Hematopoietic multipotent progenitor cell (in vitro differentiated cells): ENCODE results near the gene PHKB. TPM values are rescaled to one million over a fixed set of nuclear protein-coding genes. Genes with fewer than 3 reads are reported as not detected.
"Not testable (repeated sequence)": the region's sequence is repeated elsewhere in the genome, so short reads cannot be mapped to it uniquely, and the experiment has no call there.

Experiments
- DNase-seq, 3 donors: peaks; one replicate each; pipeline ENCODE4 v3.0.0-alpha.2; 2011 to 2015; ENCODE audit warnings: low read depth in 2 of 3, low spot score in 2 of 3
- total RNA-seq: library from RNA; depleted of rRNA; stranded (reverse); fragments of >200 nt; gene quantifications from one replicate; pipeline ENCODE4 v1.2.3, GENCODE V29; 2012

PHKB gene
- total RNA-seq, 1 donor, result 46.6 TPM

DNA sequence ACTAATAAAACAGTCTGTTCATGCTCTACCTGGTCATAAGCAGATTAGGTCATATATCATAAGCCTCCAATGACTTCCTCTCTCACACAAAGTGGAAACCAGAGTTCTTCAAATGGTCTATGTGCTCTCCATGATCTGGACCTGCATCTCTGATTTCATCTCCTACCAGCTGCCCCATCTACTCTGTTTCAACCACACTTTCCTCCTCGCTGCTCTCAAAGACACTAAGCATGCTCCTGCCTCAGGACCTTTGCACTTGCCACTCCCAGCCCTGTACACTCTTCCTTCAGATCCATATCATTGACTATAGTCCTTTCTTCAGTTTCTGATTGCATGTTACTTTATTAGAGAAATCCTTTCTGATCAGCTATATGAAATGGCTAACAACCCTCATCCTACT lies 196.8 kb downstream of the PHKB start:
- DNase-seq, result no peak

DNA sequence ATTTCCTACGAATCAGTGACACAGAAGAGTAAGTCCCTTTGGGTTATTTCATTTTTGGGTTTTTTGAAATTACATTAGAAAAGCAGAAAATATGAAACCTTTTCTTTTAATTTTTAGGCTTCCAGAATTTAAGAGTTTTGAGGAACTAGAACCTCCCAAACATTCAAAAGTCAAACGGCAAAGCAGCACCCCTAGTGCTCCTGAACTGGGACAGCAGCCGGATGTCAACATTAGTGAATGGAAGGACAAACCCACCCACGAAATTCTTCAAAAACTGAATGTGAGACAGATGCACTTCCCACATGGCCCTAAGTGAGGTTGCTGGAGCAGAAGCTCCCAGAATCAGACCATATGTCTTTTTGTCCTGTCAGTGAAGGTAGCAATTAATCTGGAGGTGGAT lies 199.4 kb downstream of the PHKB start:
- no peak for DNase-seq

DNA sequence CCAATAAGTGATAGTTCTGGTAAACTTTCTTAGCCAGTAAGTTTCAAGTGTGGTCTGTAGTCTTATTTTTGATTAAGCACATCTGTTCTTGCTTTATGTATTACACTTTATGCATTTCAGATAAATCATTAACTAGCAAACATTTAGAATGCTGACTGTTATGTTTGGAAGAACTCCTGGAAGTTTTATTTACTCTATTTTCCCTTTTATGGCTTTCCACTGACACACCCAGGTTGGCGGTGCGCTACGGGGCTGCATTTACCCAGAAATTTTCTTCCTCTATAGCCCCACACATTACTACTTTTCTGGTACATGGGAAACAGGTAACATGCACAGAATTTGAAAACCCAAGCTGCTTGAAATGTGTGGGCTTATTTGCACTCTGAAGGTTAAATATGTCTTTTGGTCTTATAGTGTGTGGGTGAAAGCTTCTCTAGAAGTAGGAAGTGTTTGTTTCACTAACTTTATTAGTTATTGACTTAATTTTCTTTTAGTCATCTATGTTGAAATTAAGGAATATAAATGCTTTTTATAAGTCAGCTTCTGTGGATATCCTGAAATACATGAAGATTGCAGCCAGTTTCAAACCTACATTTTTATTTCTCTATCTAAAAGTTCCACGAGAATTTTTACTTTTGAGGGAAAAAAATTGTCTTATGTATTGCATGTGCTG lies 203.7 kb downstream of the PHKB start:
- no peak for DNase-seq

DNA sequence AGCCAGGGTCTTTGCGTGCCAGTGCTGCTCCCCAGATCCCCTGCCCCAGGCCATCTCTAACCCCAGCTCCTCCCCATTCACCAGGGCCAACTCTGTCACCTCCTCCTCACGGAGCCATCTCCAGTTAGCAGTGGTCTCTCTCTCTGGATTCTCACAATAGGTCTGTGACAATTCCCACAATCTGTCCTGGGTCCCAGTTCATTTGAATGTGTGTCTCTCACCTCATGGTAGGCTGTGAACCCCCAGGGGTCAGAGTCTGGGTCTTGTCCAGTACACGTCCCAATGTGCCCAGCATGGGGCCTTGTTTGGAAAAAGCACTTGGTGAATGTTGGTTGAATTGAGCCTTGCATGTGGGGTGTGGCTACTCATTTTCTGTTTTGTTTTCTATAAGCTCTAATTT lies 205.3 kb downstream of the PHKB start:
- DNase-seq, result no peak

DNA sequence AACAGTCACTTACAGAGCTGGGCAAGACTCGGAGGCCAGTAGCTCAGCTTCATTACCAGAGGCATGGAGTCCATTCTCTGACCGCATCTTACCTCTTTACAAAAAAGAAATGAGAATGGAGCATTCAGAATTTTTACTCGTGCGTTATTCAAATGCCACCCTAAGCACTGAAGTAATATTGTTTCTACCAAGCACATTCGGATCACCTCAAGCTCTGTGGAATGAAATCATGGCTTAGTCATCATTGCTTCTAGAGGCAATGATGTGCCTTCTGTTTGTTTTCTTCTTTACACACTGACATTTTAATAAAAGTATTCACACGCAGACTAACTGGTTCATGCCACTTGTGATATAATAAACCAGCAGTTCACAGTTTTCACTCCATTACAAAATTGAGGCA lies 206.8 kb downstream of the PHKB start:
- no peak for DNase-seq

- DNase-seq, result no peak
Observed at GRCh38 chr16:47672475-47672874, 211.3 kb downstream of the PHKB start.

DNA sequence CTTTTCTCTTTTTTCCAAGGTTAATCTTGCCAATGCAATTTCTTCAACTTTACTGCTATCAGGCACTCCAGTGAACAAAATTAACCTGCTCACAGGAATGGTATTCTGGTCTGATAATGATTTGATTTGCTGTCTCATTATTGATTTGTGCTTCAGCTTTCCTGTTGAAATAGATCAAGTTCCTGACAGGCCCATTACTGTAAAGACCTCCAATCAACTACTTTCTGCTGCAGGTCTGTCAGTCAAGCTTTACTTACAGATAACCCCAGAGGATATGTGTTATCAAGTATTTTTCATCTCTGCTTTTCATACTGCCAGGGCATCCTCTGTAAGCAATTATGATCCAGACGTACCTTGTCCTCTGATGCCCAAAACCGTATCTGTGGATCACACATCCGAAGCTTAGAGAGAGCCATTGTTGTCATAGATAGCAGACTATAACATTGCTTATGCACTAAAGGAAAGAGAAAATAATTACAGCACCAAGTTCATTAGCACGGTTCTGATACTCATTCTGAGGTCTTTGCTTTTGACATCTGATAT lies 215.6 kb downstream of the PHKB start:
- DNase-seq, result no peak

GRCh38 chr16:47681571-47681970 lies 220.4 kb downstream of the PHKB start:
- not testable (repeated sequence) for DNase-seq

DNA sequence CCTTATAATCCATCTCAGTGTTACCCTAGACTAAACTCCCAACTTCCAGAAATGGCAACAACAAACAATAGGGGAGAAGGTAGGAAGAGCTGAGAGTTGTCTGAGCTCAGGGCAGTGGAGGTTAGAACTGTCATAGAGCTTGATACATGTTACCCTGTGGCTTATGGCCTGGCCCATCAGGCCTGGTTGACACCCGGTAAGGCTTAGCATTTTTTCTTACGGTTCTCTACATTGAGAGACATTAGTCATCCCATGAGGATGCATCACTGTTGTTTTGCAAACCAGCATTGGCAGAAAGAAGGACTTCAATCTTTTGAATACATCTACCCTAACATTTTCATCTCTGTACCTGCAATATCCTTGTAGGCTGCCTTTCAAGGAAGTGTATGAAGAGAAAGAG lies 226.6 kb downstream of the PHKB start:
- no peak for DNase-seq

GRCh38 chr16:47693226-47693625 lies 232.1 kb downstream of the PHKB start:
- no peak for DNase-seq

- DNase-seq, result no peak
Observed at GRCh38 chr16:47694543-47694942, 233.4 kb downstream of the PHKB start.

DNA sequence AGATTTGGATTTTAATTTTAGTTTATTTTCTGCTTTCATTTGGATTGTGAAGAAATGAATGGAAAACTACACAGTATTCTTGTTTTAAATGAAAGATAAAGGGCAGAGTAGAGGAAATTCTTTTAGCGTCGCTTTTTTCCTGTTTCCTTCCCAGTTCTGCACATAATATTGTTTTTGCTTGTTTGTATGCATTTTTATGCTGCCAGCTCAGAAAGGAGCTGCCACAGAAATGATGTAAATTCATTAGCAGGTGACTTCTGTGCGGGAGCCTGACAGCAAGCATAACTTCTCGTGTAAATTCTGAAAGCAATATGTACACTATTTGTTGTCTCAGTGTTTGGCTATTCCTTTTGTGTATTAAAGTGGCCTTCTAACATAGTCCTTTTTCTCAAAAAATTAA lies 234.6 kb downstream of the PHKB start:
- no peak for DNase-seq

DNA sequence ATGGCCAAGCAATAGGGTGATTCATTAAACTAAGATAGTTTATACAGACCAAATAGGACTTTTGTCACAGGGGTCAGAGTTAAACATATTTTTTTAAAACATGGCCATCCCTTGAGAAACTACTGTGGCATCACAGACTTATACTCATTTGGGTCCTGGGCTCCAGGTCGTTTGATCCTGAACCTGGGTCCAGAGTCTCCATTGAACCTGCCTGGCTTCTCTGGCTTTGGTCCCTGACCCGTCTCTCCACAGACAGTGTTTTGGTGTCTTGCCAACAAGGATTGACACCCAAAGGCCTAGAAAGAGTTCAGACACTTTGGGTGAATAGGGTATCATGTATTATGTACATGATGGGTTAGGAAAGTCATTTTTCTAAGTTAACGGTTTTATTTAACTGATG lies 236.7 kb downstream of the PHKB start:
- DNase-seq, result no peak

- no peak for DNase-seq
Observed at GRCh38 chr16:47699106-47699505, 238.0 kb downstream of the PHKB start.

- no peak for DNase-seq
Observed at GRCh38 chr16:47700857-47701587, 239.9 kb downstream of the PHKB start.

- DNase-seq, result no peak
Observed at GRCh38 chr16:47705266-47705665, 244.1 kb downstream of the PHKB start.

DNA sequence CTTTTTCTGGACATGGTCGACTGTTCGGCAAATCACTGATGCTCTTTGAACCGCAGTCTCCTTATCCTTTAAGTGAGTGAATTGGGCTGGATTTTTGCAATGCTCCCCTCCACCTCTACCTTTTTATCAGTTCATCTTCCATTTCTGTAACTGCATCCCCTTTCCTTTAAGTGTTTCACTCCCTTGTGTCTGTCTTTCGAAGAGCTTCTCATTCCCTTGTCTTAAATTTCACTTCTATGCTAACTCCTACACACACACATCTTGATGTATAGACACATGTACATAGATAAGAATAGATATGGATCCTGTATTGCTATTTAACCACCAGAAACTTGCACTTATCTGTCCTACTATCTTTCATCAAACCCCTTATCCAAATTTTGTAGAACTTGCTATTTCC lies 250.7 kb downstream of the PHKB start:
- DNase-seq, result no peak

DNA sequence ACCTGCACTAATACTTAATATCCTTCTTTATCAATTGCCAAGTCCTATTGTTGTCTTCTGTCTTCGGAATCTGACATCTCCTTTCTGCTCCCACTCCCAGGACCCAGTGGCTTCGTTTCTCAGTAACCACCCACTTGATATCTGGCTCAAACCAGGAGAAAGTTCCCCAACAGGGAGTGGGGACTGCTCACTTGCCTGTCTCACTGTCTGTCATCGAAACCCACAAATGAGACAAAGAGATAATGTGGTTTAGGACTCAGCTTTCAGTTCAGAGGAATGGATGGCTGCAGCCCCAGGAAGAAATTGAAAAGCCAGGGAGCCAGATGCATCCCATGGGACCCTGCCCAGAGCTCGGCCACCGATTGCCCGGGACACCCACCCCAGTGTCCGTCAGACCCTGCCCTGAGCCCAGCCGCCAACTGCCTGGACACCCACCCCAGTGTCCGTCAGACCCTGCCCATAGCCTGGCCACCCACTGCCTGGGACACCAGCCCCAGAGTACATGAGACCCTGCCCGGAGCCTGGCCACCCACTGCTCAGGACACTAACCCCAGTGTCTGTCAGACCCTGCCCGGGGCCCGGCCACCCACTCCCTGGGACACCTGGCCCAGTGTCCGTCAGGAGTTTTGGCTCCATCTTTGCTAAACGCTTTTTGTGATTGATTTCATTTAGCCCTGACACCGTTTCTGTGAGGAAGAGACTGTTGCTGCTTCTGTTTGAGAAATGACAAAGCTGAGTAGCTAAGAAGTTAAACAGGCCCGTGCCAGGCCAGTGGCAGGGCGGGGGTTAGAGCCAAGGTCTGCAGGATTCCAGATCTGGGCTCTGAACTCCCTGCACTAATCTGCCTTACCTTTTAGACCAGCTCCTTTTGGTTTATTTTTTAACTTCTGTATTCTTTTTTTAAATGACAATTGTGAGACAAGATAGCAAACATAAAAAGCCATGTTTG lies 251.4 kb downstream of the PHKB start:
- no peak for DNase-seq

GRCh38 chr16:47713225-47713595 lies 252.1 kb downstream of the PHKB start:
- peak in 2 of 3 donors; percentile 8 to 42 for DNase-seq

DNA sequence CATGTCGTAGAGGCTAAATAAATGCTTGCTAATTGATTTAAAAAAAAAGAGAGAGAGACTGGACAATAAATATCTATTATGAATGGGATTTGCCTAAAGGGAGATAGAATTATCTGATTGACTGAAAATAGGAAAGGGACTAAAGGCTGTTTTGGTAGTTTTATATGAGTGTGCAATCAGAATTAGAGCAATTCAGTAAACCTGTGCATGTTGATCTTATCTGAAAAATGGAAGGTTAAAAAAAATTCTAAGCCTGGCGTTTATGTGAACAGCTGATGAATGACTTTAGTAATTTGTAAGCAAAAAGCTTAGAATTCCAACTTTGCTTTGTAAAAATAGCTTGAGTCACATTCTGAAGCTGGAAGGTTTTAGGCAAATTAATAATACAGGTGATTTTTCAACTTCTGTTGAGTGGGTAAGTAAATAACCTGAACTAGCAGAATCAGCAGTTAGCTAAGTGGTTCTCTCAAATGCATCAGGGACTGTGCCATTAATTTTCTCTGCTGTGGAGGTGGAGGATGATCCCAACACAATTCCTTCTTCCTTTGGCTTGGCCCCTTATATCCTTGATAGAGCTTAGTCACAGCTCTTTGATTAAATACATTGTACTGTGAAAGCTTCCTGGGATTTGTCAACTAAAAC lies 254.4 kb downstream of the PHKB start:
- no peak for DNase-seq

DNA sequence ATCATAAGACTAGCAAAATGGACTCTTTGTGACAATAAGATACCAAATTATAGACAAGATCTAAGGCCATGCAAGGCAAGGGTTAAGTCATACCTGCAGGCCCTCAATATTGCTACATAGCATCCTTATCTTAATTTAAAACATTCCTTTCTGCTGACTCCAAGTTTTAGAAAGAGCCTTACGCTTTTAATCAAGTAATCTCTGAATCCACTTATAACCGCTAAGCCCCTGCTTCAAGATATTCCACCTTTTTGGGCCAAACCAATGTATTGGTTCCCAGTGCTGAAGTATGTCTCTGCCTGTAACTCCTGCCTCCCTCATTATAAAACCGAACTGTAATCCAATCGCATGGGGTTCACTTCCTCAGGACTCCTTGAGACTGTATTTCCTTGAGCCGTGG lies 255.4 kb downstream of the PHKB start:
- no peak for DNase-seq
